Activated naive CD8-positive, alpha-beta T cell treated with anti-CD3 and anti-CD28 coated beads, Interleukin-2, amount 10 ng/mL, durations not matched to agents 7 days and 5 days (primary cell): ENCODE measurements around the gene PARL. TPM values are rescaled to one million over a fixed set of nuclear protein-coding genes. Genes with fewer than 3 reads are reported as not detected.

Source experiments
- ATAC-seq: fragments of 150-1000 bp; cut with Tn5 transposase; one replicate; pipeline ENCODE4 v1.10.0; 2021; ENCODE audit warnings: low read depth, moderate library complexity
- POLR2A ChIA-PET: fragments of 350-600 bp; sonication (Branson Sonifier 250); formaldehyde crosslinking; loops from one replicate; lab custom pipeline; 2021; ENCODE audit warnings: antibody characterized with exemption; lab: Charles Lee
- DNase-seq: peaks from one replicate; pipeline ENCODE4 v3.0.0; 2021
- H3K27ac Mint-ChIP-seq: one replicate; pipeline ENCODE4 v1.8.0; 2022; ENCODE audit warnings: mild to moderate bottlenecking, mixed read lengths
- H3K27me3 Mint-ChIP-seq: one replicate; pipeline ENCODE4 v1.8.0; 2022; ENCODE audit warnings: mild to moderate bottlenecking, moderate library complexity, mixed read lengths
- H3K36me3 Mint-ChIP-seq: one replicate; pipeline ENCODE4 v1.8.0; 2021; ENCODE audit warnings: mild to moderate bottlenecking, mixed read lengths
- H3K4me1 Mint-ChIP-seq: one replicate; pipeline ENCODE4 v1.8.0; 2021; ENCODE audit warnings: mixed read lengths
- H3K4me3 Mint-ChIP-seq: one replicate; pipeline ENCODE4 v1.8.0; 2022; ENCODE audit warnings: mild to moderate bottlenecking, moderate library complexity, mixed read lengths
- H3K9me3 Mint-ChIP-seq: one replicate; pipeline ENCODE4 v1.8.0; 2021; ENCODE audit warnings: mixed read lengths
- total RNA-seq, 2 experiments: library from RNA; stranded (reverse); gene quantifications; one replicate each; pipeline ENCODE4 v1.2.3, GENCODE V29; 2021

PARL gene
- total RNA-seq, 2 experiments from 2014 or later: 37.4 to 45.5 TPM

- Mint-ChIP-seq H3K36me3 (peaks cover 17% of the 10 kb centered on the region), H3K4me1 (no peaks in the 10 kb centered on the region)
These were observed 22.1 kb downstream of the PARL start for GRCh38 chr3:183862610-183863009.

GRCh38 chr3:183857863-183858262 lies 26.8 kb downstream of the PARL start:
- Mint-ChIP-seq H3K4me3 (no peak overlapping the region), H3K4me1 (peaks cover 2% of the 10 kb centered on the region), H3K27me3 (no peaks in the 10 kb centered on the region), H3K36me3 (peaks cover 19% of the 10 kb centered on the region), H3K9me3 (no peaks in the 10 kb centered on the region), H3K27ac (no peak overlapping the region)
- ATAC-seq: no peak
- DNase-seq: no peak
- POLR2A ChIA-PET: no interaction called here

More at GRCh38 chr3:183862610-183863009, 22.1 kb downstream of the PARL start:
- DNase-seq (no peak), ATAC-seq (no peak)
- H3K27me3 Mint-ChIP-seq: no peaks in the 10 kb centered on the region
- H3K27ac Mint-ChIP-seq: no peak overlapping the region
- H3K9me3 Mint-ChIP-seq: no peaks in the 10 kb centered on the region
- POLR2A ChIA-PET: no interaction called here
- no peak overlapping the region for H3K4me3 Mint-ChIP-seq

DNA sequence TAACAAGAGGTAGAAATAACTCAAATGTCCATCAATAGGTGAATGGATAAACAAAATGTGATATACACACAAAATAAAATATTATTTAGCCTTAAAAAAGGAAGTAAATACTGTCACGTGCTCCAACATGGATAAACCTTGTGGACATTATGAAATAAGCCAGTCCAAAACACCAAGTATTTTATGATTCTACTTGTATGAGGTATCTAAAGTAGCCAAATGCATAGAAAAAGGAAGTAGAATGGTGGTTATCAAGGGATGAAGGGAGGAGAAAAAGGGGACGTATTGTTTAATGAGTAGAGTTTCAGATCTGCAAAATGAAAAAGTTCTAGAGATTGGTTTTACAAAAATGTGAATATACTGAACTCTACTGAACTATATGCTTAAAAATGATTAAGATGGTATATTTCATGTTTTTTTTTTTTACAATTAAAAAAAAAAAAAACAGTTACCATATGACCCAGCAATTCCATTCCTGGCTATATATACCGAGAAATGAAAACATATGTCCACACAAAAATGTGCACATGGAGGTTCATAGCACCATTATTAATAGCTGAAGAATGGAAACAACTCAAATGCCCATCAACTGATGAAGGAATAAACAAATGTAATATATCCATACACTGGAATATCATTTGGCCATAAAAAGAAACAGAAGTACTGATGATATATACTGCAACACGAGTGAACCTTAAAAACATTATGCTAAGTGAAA lies 30.2 kb downstream of the PARL start:
- H3K36me3 Mint-ChIP-seq: peaks cover 14% of the 10 kb centered on the region

GRCh38 chr3:183845608-183846288 lies 38.9 kb downstream of the PARL start:
- Mint-ChIP-seq H3K4me3 (no peak overlapping the region), H3K9me3 (no peaks in the 10 kb centered on the region), H3K36me3 (peaks cover 14% of the 10 kb centered on the region), H3K4me1 (no peaks in the 10 kb centered on the region), H3K27me3 (no peaks in the 10 kb centered on the region), H3K27ac (no peak overlapping the region)
- ATAC-seq (no peak), DNase-seq (no peak)
- POLR2A ChIA-PET: no interaction called here

More for the DNA sequence above, 30.2 kb downstream of the PARL start:
- H3K27me3 Mint-ChIP-seq: no peaks in the 10 kb centered on the region
- H3K4me1 Mint-ChIP-seq: peaks cover 2% of the 10 kb centered on the region
- DNase-seq (no peak), ATAC-seq (no peak)
- H3K27ac Mint-ChIP-seq: no peak overlapping the region
- H3K9me3 Mint-ChIP-seq: no peaks in the 10 kb centered on the region
- POLR2A ChIA-PET: no interaction called here
- H3K4me3 Mint-ChIP-seq: no peak overlapping the region

GRCh38 chr3:183845090-183845489 lies 39.6 kb downstream of the PARL start:
- POLR2A ChIA-PET: no interaction called here
- ATAC-seq: no peak
- peaks cover 15% of the 10 kb centered on the region for H3K36me3 Mint-ChIP-seq
- no peak overlapping the region for H3K4me3 Mint-ChIP-seq
- H3K4me1 Mint-ChIP-seq: no peaks in the 10 kb centered on the region
- no peak for DNase-seq
- H3K27me3 Mint-ChIP-seq: no peaks in the 10 kb centered on the region
- no peaks in the 10 kb centered on the region for H3K9me3 Mint-ChIP-seq
- no peak overlapping the region for H3K27ac Mint-ChIP-seq

DNA sequence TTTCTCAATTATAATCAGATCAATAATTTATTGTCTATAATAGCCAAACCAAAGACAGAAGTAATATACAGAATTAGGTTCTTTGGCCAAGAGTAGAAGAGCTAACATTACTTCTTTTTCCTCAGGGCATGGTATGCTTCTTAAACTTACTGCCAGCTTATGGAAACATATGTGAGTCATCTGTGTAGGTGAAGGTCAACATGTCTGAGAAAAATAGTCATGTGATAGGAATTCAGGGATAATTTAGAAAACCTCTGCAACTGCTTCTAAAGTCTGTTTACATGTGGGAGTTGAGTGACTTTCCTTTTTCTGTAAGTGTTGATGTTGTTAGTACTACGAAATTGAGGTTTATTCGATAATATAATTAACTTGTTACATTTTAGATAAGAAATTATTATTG lies 40.1 kb downstream of the PARL start:
- H3K4me1 Mint-ChIP-seq: no peaks in the 10 kb centered on the region
- no peak overlapping the region for H3K27ac Mint-ChIP-seq
- H3K36me3 Mint-ChIP-seq: peaks cover 17% of the 10 kb centered on the region
- POLR2A ChIA-PET: no interaction called here
- no peaks in the 10 kb centered on the region for H3K27me3 Mint-ChIP-seq
- H3K9me3 Mint-ChIP-seq: no peaks in the 10 kb centered on the region
- no peak for ATAC-seq
- no peak overlapping the region for H3K4me3 Mint-ChIP-seq
- DNase-seq: no peak

- Mint-ChIP-seq H3K4me3 (no peak overlapping the region), H3K27me3 (no peaks in the 10 kb centered on the region), H3K4me1 (no peaks in the 10 kb centered on the region), H3K36me3 (peaks cover 14% of the 10 kb centered on the region), H3K27ac (no peak overlapping the region), H3K9me3 (no peaks in the 10 kb centered on the region)
- DNase-seq: no peak
- no peak for ATAC-seq
- POLR2A ChIA-PET: no interaction called here
These were observed 44.9 kb downstream of the PARL start for GRCh38 chr3:183839751-183840150.

- Mint-ChIP-seq H3K4me3 (no peak overlapping the region), H3K4me1 (no peaks in the 10 kb centered on the region), H3K27me3 (no peaks in the 10 kb centered on the region), H3K27ac (no peak overlapping the region), H3K36me3 (peaks cover 9% of the 10 kb centered on the region), H3K9me3 (no peaks in the 10 kb centered on the region)
- ATAC-seq (no peak), DNase-seq (no peak)
- POLR2A ChIA-PET: no interaction called here
These were observed 46.8 kb downstream of the PARL start for GRCh38 chr3:183837894-183838293.

- Mint-ChIP-seq H3K27me3 (no peaks in the 10 kb centered on the region), H3K4me1 (no peaks in the 10 kb centered on the region), H3K4me3 (no peak overlapping the region), H3K36me3 (peaks cover 9% of the 10 kb centered on the region), H3K27ac (no peak overlapping the region), H3K9me3 (no peaks in the 10 kb centered on the region)
- no peak for ATAC-seq
- POLR2A ChIA-PET: no interaction called here
- no peak for DNase-seq
These were observed 47.3 kb downstream of the PARL start for GRCh38 chr3:183837390-183837789.

DNA sequence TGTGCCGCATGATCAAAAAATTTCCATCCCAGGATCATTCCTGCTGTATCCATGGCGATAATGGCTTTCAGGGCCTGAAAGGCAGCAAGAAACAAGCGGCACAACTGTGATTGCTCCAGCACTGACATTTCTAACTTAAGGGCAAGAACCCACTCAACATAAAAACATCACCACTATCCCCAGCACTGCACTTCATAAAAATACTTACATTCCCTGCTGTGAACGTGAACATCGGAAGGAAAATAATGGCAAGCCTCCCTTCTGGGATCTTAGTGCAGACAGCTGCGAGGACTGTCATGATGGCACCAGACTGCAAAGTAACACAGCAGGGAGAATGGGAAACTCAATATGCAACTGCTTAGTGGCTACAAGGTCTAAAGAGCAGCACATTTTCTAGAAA lies 51.2 kb downstream of the PARL start:
- Mint-ChIP-seq H3K4me3 (no peak overlapping the region), H3K4me1 (no peaks in the 10 kb centered on the region), H3K27me3 (no peaks in the 10 kb centered on the region), H3K36me3 (no peaks in the 10 kb centered on the region), H3K27ac (no peak overlapping the region), H3K9me3 (no peaks in the 10 kb centered on the region)
- DNase-seq: no peak
- POLR2A ChIA-PET: no interaction called here
- ATAC-seq: no peak

GRCh38 chr3:183830187-183830586 lies 54.5 kb downstream of the PARL start:
- H3K4me1 Mint-ChIP-seq: no peaks in the 10 kb centered on the region
- ATAC-seq (no peak), DNase-seq (no peak)
- no peak overlapping the region for H3K27ac Mint-ChIP-seq
- no peaks in the 10 kb centered on the region for H3K9me3 Mint-ChIP-seq
- no peaks in the 10 kb centered on the region for H3K36me3 Mint-ChIP-seq
- no peak overlapping the region for H3K4me3 Mint-ChIP-seq
- no peaks in the 10 kb centered on the region for H3K27me3 Mint-ChIP-seq
- POLR2A ChIA-PET: no interaction called here

GRCh38 chr3:183829466-183829865 lies 55.2 kb downstream of the PARL start:
- H3K27me3 Mint-ChIP-seq: no peaks in the 10 kb centered on the region
- H3K4me1 Mint-ChIP-seq: peaks cover under 1% of the 10 kb centered on the region
- H3K4me3 Mint-ChIP-seq: no peak overlapping the region
- DNase-seq: no peak
- ATAC-seq: no peak
- no peaks in the 10 kb centered on the region for H3K36me3 Mint-ChIP-seq
- H3K9me3 Mint-ChIP-seq: no peaks in the 10 kb centered on the region
- POLR2A ChIA-PET: no interaction called here
- H3K27ac Mint-ChIP-seq: no peak overlapping the region

- peaks cover 5% of the 10 kb centered on the region for H3K27me3 Mint-ChIP-seq
- H3K4me3 Mint-ChIP-seq: no peak overlapping the region
- no peaks in the 10 kb centered on the region for H3K9me3 Mint-ChIP-seq
- H3K27ac Mint-ChIP-seq: no peak overlapping the region
- peaks cover 8% of the 10 kb centered on the region for H3K4me1 Mint-ChIP-seq
- H3K36me3 Mint-ChIP-seq: no peaks in the 10 kb centered on the region
- no peak for ATAC-seq
- POLR2A ChIA-PET: no interaction called here
- DNase-seq: no peak
These were observed 56.2 kb downstream of the PARL start for GRCh38 chr3:183828538-183828870.

DNA sequence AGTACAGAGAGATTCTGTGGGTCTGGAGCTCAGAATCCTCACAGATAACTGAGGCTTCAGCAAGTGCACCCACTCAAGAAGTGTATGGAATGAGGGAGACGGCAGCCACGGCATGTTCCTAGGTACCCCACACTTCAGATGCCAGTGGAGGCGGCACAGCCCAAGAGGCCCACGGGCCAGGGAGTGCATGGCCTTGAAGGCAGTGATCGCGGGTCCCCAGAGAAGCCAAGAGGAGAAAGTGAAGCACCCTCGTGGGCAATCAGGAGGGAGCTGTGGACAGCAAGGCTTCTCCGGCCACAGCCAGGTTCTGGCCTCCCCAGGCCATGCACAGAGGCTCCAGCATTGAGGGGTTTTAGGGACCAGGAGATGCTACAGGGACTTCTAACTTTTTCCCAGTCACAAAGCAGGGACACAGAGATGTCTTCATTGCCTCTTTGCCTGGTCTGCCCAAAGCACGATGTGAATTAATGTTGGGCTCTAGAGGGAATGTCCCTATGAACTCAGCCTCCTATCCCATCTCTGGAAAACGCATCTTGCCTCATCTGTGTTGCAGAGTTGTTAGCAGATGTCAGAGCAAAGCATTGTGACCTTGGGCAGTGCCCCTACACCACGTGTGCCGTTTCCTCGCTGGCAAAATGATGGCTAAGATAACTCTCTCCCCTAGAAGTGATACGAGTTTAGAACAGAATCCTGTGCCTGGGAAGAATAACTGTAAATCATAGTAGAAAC lies 56.7 kb downstream of the PARL start:
- H3K27me3 Mint-ChIP-seq: peaks cover 5% of the 10 kb centered on the region
- POLR2A ChIA-PET: no interaction called here
- no peak for ATAC-seq
- DNase-seq: no peak
- no peak overlapping the region for H3K4me3 Mint-ChIP-seq
- H3K27ac Mint-ChIP-seq: no peak overlapping the region
- peaks cover 8% of the 10 kb centered on the region for H3K4me1 Mint-ChIP-seq
- no peaks in the 10 kb centered on the region for H3K9me3 Mint-ChIP-seq
- no peaks in the 10 kb centered on the region for H3K36me3 Mint-ChIP-seq
